KOPT-K1 (cell line): Measurements from ENCODE around the gene RPL11.
A peak's percentile ranks its signal among the peaks of the same experiment; 100 is the strongest.

Experiments used
- H3K27ac ChIP-seq: fragments of 200-600 bp; sonication (generic); 2 replicates; pipeline ENCODE4 v1.5.1; 2016; ENCODE audit warnings: antibody characterized with exemption, mild to moderate bottlenecking, low read depth, low read length; ENCODE audit not compliant: poor library complexity, severe bottlenecking
- H3K36me3 ChIP-seq: fragments of 200-600 bp; sonication (generic); 2 replicates; pipeline ENCODE4 v1.5.1; 2017; ENCODE audit warnings: antibody characterized with exemption, mild to moderate bottlenecking, low read length, moderate library complexity; ENCODE audit not compliant: insufficient read depth
- H3K9me3 ChIP-seq: fragments of 200-600 bp; sonication (generic); 2 replicates; pipeline ENCODE4 v1.5.1; 2017; ENCODE audit warnings: antibody characterized with exemption, low read length, mild to moderate bottlenecking; ENCODE audit not compliant: insufficient read depth, poor library complexity, severe bottlenecking

RPL11 gene

DNA sequence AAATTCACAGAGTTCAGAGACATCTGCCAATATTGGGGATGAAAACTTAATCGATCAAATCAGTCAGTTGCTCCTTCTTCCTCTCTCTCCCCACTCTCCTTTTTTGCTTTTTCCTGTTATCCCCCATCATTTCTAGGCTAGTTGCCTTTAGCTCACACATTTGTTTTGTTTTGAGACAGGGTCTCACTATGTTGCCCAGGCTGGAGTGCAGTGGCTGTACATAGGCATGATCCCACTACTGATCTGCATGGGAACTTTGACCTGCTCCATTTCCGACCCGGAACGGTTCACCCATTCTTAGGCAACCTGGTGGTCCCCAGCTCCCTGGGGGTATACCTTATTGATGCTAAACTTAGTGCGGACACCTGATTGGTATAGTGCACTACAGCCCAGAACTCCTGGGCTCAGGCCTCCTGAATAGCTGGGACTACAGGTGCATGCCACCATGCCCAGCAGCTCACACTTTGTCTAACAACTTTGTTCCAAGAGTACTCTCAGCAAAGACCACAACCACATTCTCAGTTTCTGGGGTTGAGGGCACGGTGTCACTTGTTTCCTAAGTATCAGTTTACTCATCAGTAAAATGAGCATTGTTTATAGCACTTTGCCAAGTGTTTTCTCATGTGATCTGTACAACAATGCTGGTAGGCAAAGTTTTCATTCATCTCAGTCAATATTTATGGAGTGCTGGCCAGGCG lies 45.0 kb downstream of the RPL11 start:
- no peak overlapping the region for H3K27ac ChIP-seq
- H3K36me3 ChIP-seq, result no peaks in the 10 kb centered on the region
- no peaks in the 10 kb centered on the region for H3K9me3 ChIP-seq

GRCh38 chr1:23741609-23742008 lies 50.0 kb downstream of the RPL11 start:
- Histone ChIP-seq H3K27ac (no peak overlapping the region), H3K36me3 (peaks cover 10% of the 10 kb centered on the region), H3K9me3 (no peaks in the 10 kb centered on the region)

- Histone ChIP-seq H3K9me3 (no peaks in the 10 kb centered on the region), H3K27ac (peak overlapping the region; percentile 77), H3K36me3 (peaks cover 21% of the 10 kb centered on the region)
Measured at GRCh38 chr1:23742670-23743286, 51.2 kb downstream of the RPL11 start.

- Histone ChIP-seq H3K9me3 (no peaks in the 10 kb centered on the region), H3K27ac (peak within 1 kb of the TSS; percentile 77), H3K36me3 (peaks cover 29% of the 10 kb centered on the region)
Measured at GRCh38 chr1:23743287-23744152, 51.9 kb downstream of the RPL11 start, which contains the start of gene ELOA. TSS of gene ELOA (plus strand) at chr1:23743471. CDS start at chr1:23743504, 33 bp downstream.

DNA sequence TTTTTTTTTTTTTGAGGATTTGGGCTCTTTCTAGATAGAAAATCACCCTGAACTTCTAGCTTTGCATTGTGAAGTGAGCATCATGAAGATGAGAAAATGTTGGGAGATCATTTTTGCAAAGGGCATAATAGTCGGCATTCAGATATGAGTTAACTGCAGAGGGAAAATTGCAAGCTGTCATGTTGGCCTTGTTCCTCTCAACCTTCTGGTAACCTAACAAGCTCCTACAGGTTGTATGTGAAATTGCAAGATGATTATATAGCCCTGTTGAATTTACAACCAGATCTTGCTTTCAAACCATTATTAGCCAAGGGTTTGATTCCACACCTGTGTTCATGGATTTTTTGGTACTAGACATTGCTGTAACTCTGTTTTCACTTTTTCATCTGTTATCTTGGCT lies 53.9 kb downstream of the RPL11 start:
- no peaks in the 10 kb centered on the region for H3K9me3 ChIP-seq
- no peak overlapping the region for H3K27ac ChIP-seq
- peaks cover 49% of the 10 kb centered on the region for H3K36me3 ChIP-seq
